ENCODE results near the gene YWHAH.

The YWHAH gene

DNA sequence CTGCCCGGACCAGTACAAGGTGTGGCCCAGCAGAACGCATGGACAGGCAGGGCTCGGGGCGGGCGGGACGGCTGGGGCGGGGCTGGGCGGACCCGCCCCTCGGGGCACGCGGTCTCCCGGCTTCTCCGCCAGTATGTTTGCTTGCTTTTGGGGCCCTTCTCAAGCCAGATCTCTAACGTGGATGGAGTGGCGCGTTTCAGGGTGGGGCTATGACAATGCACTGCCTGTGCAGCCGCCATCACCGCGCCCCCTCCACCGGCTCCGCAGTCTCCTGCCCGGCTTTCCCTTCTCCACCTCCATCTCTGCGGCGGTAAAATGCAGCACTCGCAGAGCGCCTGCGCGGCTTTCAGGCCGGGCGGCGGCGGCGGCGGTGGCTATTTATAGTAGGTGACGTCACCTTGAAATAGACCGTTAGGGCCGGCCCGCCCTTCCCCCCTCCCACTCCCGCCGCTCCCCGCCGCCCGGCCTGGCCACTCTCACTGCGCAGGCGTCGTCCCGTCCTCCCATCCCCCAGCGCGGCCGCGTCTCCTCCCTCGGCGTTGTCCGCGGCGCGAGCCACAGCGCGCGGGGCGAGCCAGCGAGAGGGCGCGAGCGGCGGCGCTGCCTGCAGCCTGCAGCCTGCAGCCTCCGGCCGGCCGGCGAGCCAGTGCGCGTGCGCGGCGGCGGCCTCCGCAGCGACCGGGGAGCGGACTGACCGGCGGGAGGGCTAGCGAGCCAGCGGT lies at the start of gene YWHAH:
Gene YWHAH (plus strand): TSS at position 558 of the 722 bp plus-strand sequence. CDS start 199 bp downstream, outside the sequence.
- DNase-seq, result peak; percentile 87

DNA sequence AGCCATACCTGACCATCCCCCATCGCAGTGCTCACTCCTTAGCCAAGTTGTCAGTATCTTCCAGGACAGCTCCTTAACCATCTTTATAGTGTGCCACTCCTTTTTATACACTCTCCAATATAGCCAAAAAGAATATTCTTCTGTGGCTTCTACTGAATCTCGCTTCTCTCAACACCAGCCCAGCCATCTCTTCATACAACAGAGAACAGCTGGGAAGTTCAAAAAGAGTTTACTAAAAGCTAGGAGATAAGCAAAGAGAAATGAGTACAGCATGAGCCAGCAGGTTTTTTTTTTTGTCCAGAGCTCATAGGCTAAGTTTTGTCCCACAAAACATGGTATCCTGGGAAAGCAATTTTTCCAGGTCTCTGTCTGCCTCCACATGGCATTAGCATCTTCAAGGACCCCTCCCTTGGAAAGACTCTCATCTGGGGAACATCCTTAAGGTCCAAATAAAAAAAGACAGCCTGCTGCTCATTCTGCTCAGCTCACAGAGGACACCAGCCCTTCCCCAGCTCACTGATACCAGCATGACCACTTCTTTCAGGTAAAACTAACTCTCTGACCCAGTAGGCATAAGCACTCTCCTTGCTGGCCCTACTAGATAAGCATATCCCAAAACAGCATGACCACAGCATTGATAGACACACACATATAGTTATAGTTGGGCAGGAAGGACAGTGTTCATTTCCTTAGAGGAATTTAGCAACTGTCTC lies 48.8 kb upstream of the YWHAH start:
- no peak for DNase-seq

DNA sequence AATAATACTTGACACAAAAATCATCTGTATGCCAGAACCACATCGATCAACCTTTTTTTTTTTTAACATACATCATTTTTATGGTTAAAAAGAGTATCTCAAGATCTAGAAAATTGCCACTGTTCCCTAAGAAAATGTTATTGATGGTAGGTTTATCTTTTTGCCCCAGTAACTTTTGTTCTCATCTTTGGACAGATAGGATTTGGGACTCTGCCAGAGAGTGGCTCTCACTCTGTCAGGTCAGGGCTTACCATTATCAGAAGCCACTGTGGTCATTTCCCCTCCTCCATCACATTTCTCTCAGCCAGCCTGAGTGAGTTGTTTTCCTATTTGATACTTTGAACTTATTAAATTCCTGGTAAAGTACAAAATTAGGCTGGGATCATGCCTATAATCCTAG lies 47.9 kb upstream of the YWHAH start:
- no peak for DNase-seq

DNA sequence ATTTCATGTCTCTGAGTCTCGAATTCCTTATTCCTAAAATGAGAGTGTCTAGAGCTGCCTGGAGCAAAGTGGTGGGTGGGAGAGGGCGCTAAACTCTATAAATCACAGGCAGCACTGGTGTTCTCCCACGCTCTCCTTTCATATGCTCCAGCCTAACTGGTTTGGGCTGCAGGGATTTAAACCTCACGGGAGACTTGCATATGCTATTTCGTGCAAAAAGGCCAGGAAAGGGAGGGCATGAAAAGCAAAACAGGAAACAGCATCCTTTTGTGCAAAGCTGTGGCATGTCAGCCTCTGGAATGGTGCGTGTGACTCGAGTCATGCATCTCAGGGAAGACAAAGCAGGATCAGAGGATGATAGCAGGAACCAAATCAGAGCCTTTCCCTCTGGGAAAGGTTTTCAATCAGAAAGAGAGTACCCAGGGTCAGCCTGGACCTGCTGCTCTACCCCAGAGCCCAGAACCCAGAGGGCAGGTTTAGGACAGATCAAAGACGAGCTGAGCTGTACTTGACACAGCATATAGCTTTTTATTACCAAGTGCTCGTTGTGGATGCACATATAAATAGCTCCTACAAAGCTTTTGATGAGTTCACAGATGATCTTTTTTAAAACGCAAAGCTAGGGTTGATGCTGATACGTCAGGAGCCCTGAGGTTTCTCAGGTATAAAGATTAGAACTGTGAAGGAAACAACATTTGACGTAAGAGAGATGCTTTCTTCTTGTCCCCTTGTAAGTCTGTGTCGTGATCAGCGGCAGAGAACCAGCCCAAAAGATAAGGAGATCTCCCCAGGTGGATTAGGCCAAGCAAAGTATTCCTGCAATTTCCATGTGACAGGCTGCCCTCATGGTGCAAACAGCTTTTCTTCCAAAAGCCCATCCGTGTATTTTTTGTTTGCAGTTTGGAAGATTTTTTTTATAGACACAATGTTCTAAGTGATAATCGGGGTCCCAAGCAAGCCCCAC lies 46.2 kb upstream of the YWHAH start:
- no peak for DNase-seq

DNA sequence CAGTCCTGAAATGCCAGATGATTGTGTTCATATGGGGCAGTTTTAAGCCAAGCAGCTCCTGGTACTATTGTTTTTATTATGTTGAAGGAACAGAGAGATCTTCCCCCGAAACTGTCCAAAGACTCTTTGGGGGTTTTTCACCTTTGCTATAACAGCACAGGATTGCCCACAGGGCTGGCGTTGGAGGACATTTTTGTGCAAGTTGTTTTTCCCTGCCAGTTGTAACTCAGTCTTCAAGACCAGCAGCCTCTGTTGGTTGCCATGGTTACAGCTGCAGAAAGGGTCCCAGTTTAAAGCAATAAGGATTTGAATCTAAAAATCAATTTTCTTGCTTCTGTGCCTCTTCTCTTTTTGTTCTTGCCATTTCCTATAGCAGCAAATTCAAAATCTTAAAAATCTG lies 45.4 kb upstream of the YWHAH start:
- no peak for DNase-seq

DNA sequence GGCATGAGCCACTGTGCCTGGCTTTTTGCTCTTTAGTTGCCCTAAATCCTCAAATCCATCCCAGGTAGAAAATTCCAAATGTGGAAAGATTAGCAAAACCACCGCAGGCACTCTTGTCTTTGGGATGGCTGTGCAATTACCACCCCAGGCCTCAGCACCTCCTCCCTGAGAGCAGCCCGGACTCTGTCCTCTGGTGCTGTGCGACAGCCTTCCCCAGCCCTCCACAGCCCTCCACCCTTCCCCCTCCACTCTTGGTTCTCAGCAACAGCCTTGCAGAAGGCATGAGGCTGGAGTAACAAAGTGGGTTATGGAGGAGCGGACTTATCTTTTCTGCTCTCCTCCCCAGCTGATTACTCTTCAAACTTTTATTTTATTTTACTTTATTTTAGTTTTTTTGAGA lies 44.7 kb upstream of the YWHAH start:
- no peak for DNase-seq

DNA sequence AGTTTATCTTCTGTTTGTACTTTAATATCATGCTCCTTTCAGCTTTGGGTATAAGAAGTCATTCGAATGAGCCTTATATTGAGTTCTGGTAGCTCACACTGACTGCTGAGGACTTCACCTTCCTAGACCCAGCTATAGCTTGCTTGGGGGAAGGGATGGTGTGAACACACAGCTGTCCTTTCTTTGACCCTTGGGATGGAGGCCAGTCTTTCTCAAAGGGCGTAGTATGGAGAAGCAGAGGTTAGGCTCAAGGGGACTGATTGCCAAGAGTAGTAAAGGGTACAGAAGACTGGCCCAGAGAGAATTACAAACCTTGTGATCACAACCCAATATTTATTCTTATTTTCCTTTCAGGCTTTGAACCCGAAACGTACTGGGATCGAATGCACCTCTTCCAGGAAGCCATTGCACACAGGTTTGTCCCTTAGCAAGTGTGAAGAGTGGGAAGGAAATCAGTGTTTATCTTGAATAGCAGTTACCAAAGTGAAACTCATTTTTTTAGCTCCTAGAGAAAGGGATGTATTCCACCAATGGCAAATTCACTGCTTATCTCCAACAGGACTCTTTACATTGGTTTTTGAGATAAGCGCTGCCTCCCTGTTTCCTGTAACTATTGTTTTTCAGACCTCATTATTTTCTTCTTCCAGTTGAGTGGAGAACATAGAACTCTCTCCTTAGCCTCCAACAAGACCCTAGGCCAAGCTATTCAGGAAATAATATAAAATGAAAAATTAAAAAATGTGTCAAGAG lies 42.8 kb upstream of the YWHAH start:
- DNase-seq, result no peak

GRCh38 chr22:31904651-31905050 lies 39.7 kb upstream of the YWHAH start:
- DNase-seq, result no peak

GRCh38 chr22:31905356-31905755 lies 39.0 kb upstream of the YWHAH start:
- DNase-seq, result no peak

DNA sequence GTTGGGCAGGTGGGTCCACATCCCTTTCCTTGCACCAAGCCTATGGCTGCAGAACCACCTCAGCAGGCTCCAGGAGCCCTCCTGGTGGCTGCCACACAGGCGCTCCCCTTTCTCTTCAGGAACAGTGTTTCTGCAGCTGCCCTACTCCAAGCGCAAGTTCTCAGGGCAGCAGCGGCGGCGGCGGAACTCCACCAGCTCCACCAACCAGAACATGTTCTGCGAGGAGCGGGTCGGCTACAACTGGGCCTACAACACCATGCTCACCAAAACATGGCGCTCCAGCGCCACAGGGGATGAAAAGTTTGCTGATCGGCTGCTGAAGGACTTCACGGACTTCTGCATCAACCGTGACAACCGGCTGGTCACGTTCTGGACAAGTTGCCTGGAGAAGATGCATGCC lies 38.2 kb upstream of the YWHAH start:
- DNase-seq, result no peak

- DNase-seq, result no peak
Observed at GRCh38 chr22:31906569-31906968, 37.8 kb upstream of the YWHAH start.

- no peak for DNase-seq
Observed at GRCh38 chr22:31909977-31910376, 34.4 kb upstream of the YWHAH start.

- no peak for DNase-seq
Observed at GRCh38 chr22:31911565-31912406, 32.5 kb upstream of the YWHAH start.

DNA sequence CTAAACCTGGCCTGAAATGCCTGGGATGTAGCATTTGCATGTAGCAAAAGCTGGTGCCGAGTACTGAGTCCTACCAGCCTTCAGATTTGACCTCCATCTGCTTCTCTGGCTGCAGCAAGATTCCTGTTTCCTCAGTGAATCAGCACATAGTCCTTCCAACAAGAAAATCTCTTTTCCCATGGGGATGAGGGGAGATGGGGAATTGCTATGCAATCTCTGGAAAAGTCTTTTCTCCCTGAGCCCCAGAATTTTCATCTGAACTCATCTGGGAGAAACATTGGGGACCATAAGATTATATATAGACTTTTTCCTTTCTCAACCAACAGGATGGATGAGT lies 32.0 kb upstream of the YWHAH start:
- no peak for DNase-seq

DNA sequence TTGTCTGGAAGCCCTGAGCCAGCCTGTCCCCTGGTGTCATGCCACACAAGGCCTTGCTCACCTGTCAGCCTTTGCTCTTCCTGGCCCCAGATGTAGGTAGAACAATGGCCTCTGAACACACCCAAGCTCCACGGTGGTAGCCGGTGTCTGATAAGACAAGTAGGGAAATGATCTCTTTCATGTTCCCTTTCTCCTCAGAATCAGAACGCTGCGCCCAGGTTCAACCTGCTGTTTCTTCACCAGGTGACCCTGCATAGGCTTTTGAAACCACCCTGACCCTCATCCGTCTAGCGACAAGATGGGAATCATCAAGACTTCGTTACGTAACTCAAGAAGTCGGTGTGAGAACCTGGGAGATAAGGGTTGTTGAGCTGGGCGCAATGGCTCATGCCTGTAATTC lies 28.7 kb upstream of the YWHAH start:
- no peak for DNase-seq

GRCh38 chr22:31917227-31917921 lies 27.0 kb upstream of the YWHAH start:
- DNase-seq, result no peak

GRCh38 chr22:31919730-31920129 lies 24.6 kb upstream of the YWHAH start:
- DNase-seq, result no peak

- no peak for DNase-seq
Observed at GRCh38 chr22:31920306-31920705, 24.0 kb upstream of the YWHAH start.

GRCh38 chr22:31921106-31921505 lies 23.2 kb upstream of the YWHAH start:
- no peak for DNase-seq

GRCh38 chr22:31922534-31922933 lies 21.8 kb upstream of the YWHAH start:
- no peak for DNase-seq

DNA sequence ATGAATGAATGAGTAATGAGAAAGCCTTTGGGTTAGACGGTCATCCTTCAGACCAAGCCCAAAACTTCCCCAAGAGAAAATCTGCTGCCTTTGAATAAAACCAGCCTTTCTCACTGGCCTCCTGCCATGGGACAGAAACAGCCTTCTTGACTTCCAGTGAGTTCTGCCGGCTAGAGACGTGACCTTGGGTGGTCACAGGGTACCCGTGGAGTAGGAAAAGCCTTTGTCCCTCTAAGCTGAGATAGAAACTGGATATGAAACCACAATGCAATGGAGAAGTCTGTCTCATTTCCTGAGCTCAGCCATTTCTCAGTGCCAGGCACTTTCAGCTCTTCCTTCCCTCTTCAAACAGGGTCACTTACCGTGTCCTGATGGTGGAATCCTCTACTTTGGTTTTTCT lies 21.2 kb upstream of the YWHAH start:
- DNase-seq, result no peak

Data from stimulated activated CD4-positive, alpha-beta T cell treated with anti-CD3 and anti-CD28 coated beads, Interleukin-4, amount 100 ng/mL, for 1 hour (primary cell).